PC-3 (cell line): ENCODE results near the gene CNBD2. TPM values are rescaled to one million over a fixed set of nuclear protein-coding genes. Genes with fewer than 3 reads are reported as not detected.

Experiments
- ATAC-seq: fragments of 200-7000 bp; cut with Tn5 transposase; 2 replicates; pipeline ENCODE4 v1.9.1; 2020; ENCODE audit warnings: mild to moderate bottlenecking, moderate library complexity
- BruUV-seq: library from RNA; stranded (reverse); fragments of 400-500 nt; replicated peaks from 2 replicates; lab custom pipeline; 2021; lab: Mats Ljungman, UMichigan
- CTCF ChIA-PET: fragments of 300-600 bp; sonication (Branson Sonifier 250); formaldehyde crosslinking; loops from one replicate; lab custom pipeline; 2022; ENCODE audit warnings: antibody characterized with exemption; lab: Charles Lee
- POLR2A ChIA-PET: fragments of 300-600 bp; sonication (Branson Sonifier 250); formaldehyde crosslinking; loops from one replicate; lab custom pipeline; 2022; ENCODE audit warnings: antibody characterized with exemption; ENCODE audit not compliant: unreplicated experiment; lab: Charles Lee
- DNase-seq: peaks from one replicate; pipeline ENCODE4 v3.0.0-alpha.2; 2015
- H2AFZ ChIP-seq: fragments of 300-600 bp; sonication (generic); 2 replicates; pipeline ENCODE4 v1.6.0; 2016; ENCODE audit warnings: antibody characterized with exemption, low read length
- H3F3A ChIP-seq: fragments of 300-600 bp; sonication (generic); one replicate; pipeline ENCODE4 v1.6.0; 2017; ENCODE audit warnings: antibody characterized with exemption, low read length, control low read depth, mild to moderate bottlenecking; ENCODE audit not compliant: unreplicated experiment
- H3K27ac ChIP-seq: fragments of 300-600 bp; sonication (generic); 2 replicates; pipeline ENCODE4 v1.5.1; 2016; ENCODE audit warnings: mild to moderate bottlenecking, low read length
- H3K27me3 ChIP-seq: fragments of 300-600 bp; sonication (generic); 2 replicates; pipeline ENCODE4 v1.6.1; 2016; ENCODE audit warnings: low read length, mixed read lengths
- H3K36me3 ChIP-seq: fragments of 300-600 bp; sonication (generic); 2 replicates; pipeline ENCODE4 v1.6.1; 2016; ENCODE audit warnings: low read depth, mixed run types, low read length, mixed read lengths
- H3K4me1 ChIP-seq: fragments of 300-600 bp; sonication (generic); 2 replicates; pipeline ENCODE4 v1.5.1; 2016; ENCODE audit warnings: low read length; ENCODE audit not compliant: insufficient read depth
- H3K4me2 ChIP-seq: fragments of 300-600 bp; sonication (generic); 2 replicates; pipeline ENCODE4 v1.6.0; 2016; ENCODE audit warnings: low read length
- H3K4me3 ChIP-seq: fragments of 300-600 bp; sonication (generic); 2 replicates; pipeline ENCODE4 v1.5.1; 2016; ENCODE audit warnings: mild to moderate bottlenecking, low read length, mixed read lengths
- H3K79me2 ChIP-seq: fragments of 300-600 bp; sonication (generic); 2 replicates; pipeline ENCODE4 v1.6.1; 2017; ENCODE audit warnings: low read length, mixed read lengths
- H3K9ac ChIP-seq: fragments of 300-600 bp; sonication (generic); 2 replicates; pipeline ENCODE4 v1.6.0; 2016; ENCODE audit warnings: mild to moderate bottlenecking, low read length
- H3K9me2 ChIP-seq: fragments of 300-600 bp; sonication (generic); replicated peaks from 2 replicates; pipeline ENCODE4 v1.6.1; 2016; ENCODE audit warnings: mixed run types, low read length, mixed read lengths
- H3K9me3 ChIP-seq: fragments of 300-600 bp; sonication (generic); 2 replicates; pipeline ENCODE4 v1.6.1; 2016; ENCODE audit warnings: low read length, mixed read lengths
- H4K20me1 ChIP-seq: fragments of 300-600 bp; sonication (generic); 2 replicates; pipeline ENCODE4 v1.6.1; 2016; ENCODE audit warnings: low read length, mixed read lengths
- EZH2 ChIP-seq: fragments of 300-600 bp; sonication (generic); IDR thresholded peaks from one replicate; pipeline ENCODE4 v1.6.1; 2017; ENCODE audit warnings: antibody characterized with exemption, mild to moderate bottlenecking, low read length; ENCODE audit not compliant: unreplicated experiment
- EZH2phosphoT487 ChIP-seq: fragments of 300-600 bp; sonication (generic); IDR thresholded peaks from 2 replicates; pipeline ENCODE4 v1.6.1; 2018; ENCODE audit warnings: mild to moderate bottlenecking, antibody characterized with exemption, low read length, borderline replicate concordance
- intact Hi-C: fragments of 100-400 bp; cut with micrococcal nuclease; formaldehyde crosslinking; loops from 2 replicates; pipeline ENCODE4 v1.9.0; 2023
- total RNA-seq: library from RNA; depleted of rRNA; stranded (reverse); fragments of >200 nt; gene quantifications from 2 replicates; pipeline ENCODE4 v1.2.3, GENCODE V29; 2014
- TF ChIP-seq, protein P1 (sequence below): fragments of 300-600 bp; sonication (generic); conservative IDR thresholded peaks from 2 replicates; pipeline ENCODE4 v1.5.1; 2017; ENCODE audit warnings: antibody characterized with exemption, low read depth, mild to moderate bottlenecking, low read length

Gene CNBD2
- total RNA-seq, 1 experiment from 2014 or later: 6.6 TPM

DNA sequence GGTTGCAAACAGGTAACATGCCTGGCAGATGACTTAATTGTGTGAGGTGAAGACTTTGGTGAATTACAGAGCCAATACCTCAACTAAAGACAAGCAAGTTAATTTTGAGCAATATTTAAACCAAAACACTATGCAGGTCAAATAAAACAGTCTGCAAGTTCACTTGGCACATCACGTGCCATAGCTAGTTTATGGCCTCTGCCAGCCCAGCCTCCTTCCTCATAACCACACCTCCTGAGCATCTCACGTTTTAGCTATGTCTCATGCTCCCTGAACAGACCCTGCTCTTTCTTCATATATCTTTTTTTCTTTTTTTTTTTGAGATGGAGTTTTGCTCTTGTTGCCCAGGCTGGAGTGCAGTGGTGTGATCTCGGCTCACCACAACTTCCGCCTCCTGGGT lies 4.5 kb upstream of the CNBD2 start:
- H3K4me3 ChIP-seq: no peak overlapping the region
- H3F3A ChIP-seq: no peaks in the 10 kb centered on the region
- no peak overlapping the region for H2AFZ ChIP-seq
- no peaks in the 10 kb centered on the region for H3K36me3 ChIP-seq
- ATAC-seq (no peak), DNase-seq (no peak)
- H3K9me3 ChIP-seq: no peaks in the 10 kb centered on the region
- CTCF ChIA-PET: no interaction called here
- POLR2A ChIA-PET: no interaction called here
- no peaks in the 10 kb centered on the region for H4K20me1 ChIP-seq
- H3K4me1 ChIP-seq: peaks cover 2% of the 10 kb centered on the region; the same call in 1 of the 2 replicates
- H3K27ac ChIP-seq: no peak overlapping the region
- H3K9ac ChIP-seq: no peak overlapping the region
- H3K4me2 ChIP-seq: no peak overlapping the region
- H3K9me2 ChIP-seq: no peaks in the 10 kb centered on the region
- no peaks in the 10 kb centered on the region for H3K27me3 ChIP-seq
- no peak for TF ChIP-seq EZH2phosphoT487
- TF ChIP-seq EZH2: no peak
- TF ChIP-seq, protein P1, sequence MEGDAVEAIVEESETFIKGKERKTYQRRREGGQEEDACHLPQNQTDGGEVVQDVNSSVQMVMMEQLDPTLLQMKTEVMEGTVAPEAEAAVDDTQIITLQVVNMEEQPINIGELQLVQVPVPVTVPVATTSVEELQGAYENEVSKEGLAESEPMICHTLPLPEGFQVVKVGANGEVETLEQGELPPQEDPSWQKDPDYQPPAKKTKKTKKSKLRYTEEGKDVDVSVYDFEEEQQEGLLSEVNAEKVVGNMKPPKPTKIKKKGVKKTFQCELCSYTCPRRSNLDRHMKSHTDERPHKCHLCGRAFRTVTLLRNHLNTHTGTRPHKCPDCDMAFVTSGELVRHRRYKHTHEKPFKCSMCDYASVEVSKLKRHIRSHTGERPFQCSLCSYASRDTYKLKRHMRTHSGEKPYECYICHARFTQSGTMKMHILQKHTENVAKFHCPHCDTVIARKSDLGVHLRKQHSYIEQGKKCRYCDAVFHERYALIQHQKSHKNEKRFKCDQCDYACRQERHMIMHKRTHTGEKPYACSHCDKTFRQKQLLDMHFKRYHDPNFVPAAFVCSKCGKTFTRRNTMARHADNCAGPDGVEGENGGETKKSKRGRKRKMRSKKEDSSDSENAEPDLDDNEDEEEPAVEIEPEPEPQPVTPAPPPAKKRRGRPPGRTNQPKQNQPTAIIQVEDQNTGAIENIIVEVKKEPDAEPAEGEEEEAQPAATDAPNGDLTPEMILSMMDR: no peak
- intact Hi-C loops: no loop called here
- no peaks in the 10 kb centered on the region for H3K79me2 ChIP-seq
- BruUV-seq: no TSS peak

DNA sequence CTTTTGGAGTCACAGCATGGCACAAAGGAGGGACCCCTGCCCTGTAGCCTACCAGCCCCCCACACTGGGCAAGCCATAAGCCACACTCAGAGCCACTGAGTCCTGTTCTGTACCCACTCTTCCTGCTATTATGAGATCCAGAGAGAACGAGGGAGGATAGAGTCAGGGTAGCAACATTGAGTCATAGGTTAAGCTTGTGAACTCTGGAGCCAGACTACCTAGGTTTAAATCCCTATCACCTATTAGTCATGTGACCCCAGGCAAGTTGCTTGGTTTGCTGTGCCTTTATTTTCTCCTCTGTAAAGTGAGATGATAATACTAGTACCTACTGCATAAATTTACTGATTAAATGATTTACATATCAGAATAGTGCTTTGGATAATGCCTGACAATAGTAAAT lies 540 bp downstream of the CNBD2 start:
- Histone ChIP-seq H3K9ac (no peak overlapping the region), H3K9me2 (no peaks in the 10 kb centered on the region), H3K79me2 (no peaks in the 10 kb centered on the region), H3F3A (no peaks in the 10 kb centered on the region), H3K9me3 (no peaks in the 10 kb centered on the region), H3K4me1 (peaks cover 5% of the 10 kb centered on the region; the same call in 1 of the 2 replicates), H2AFZ (no peak overlapping the region), H3K4me3 (no peak overlapping the region), H3K27me3 (no peaks in the 10 kb centered on the region), H3K27ac (no peak overlapping the region), H4K20me1 (no peaks in the 10 kb centered on the region), H3K4me2 (no peak overlapping the region), H3K36me3 (no peaks in the 10 kb centered on the region)
- peak; percentile 35; the same call in 1 of the 2 replicates for ATAC-seq
- POLR2A ChIA-PET: interaction anchor here (0.5 kb wide), 1 partner anchor 25 kb away, joined by 19 read pairs; no protein-coding TSS in a partner anchor
- TF ChIP-seq, protein P1: no peak
- no peak for TF ChIP-seq EZH2phosphoT487
- no peak for TF ChIP-seq EZH2
- intact Hi-C loops: no loop called here
- CTCF ChIA-PET: no interaction called here
- BruUV-seq: no TSS peak
- DNase-seq: peak; percentile 44

- DNase-seq (no peak), ATAC-seq (no peak)
- no peak for TF ChIP-seq EZH2phosphoT487
- TF ChIP-seq, protein P1: no peak
- TF ChIP-seq EZH2: no peak
- intact Hi-C loops: no loop called here
- Histone ChIP-seq H3F3A (no peaks in the 10 kb centered on the region), H3K4me1 (peaks cover 5% of the 10 kb centered on the region; the same call in 1 of the 2 replicates), H3K9ac (no peak overlapping the region), H3K4me3 (no peak overlapping the region), H3K4me2 (no peak overlapping the region), H3K27ac (no peak overlapping the region), H3K79me2 (no peaks in the 10 kb centered on the region), H2AFZ (no peak overlapping the region), H3K9me3 (no peaks in the 10 kb centered on the region), H3K9me2 (no peaks in the 10 kb centered on the region), H3K36me3 (no peaks in the 10 kb centered on the region), H4K20me1 (no peaks in the 10 kb centered on the region), H3K27me3 (no peaks in the 10 kb centered on the region)
- no TSS peak for BruUV-seq
- CTCF ChIA-PET: no interaction called here
- POLR2A ChIA-PET: no interaction called here
These were observed 3.6 kb downstream of the CNBD2 start for GRCh38 chr20:35971981-35972380.
